IgD-negative memory B cell (primary cell): ENCODE results near the gene RARS2. TPM values are rescaled to one million over a fixed set of nuclear protein-coding genes. Genes with fewer than 3 reads are reported as not detected.
A peak's percentile ranks its signal among the peaks of the same experiment; 100 is the strongest.
"Not testable (repeated sequence)": the region's sequence is repeated elsewhere in the genome, so short reads cannot be mapped to it uniquely, and the experiment has no call there.

Source experiments
- H3K27ac Mint-ChIP-seq, 3 donors: one replicate each; pipeline ENCODE4 v1.8.0; 2020 to 2022; ENCODE audit warnings: mild to moderate bottlenecking in 3 of 3, mixed read lengths in 3 of 3, moderate library complexity in 1 of 3
- H3K27me3 Mint-ChIP-seq: one replicate; pipeline ENCODE4 v1.8.0; 2021; ENCODE audit warnings: mixed read lengths
- H3K36me3 Mint-ChIP-seq: one replicate; pipeline ENCODE4 v1.8.0; 2020; ENCODE audit warnings: mild to moderate bottlenecking, mixed read lengths
- H3K4me1 Mint-ChIP-seq, 3 donors: one replicate each; pipeline ENCODE4 v1.8.0; 2020 to 2022; ENCODE audit warnings: mixed read lengths in 3 of 3, mild to moderate bottlenecking in 1 of 3
- H3K4me3 Mint-ChIP-seq, 4 donors: one replicate each; pipeline ENCODE4 v1.8.0; 2020 to 2022; ENCODE audit warnings: mild to moderate bottlenecking in 4 of 4, mixed read lengths in 4 of 4, moderate library complexity in 3 of 4
- H3K9me3 Mint-ChIP-seq, 3 donors: one replicate each; pipeline ENCODE4 v1.8.0; 2020 to 2021; ENCODE audit warnings: mixed read lengths in 3 of 3, mild to moderate bottlenecking in 1 of 3
- polyA plus RNA-seq: library from polyadenylated mRNA; unstranded; fragments of 300-500 nt; fragmentation: Illumina TruSeq; gene quantifications from one replicate; pipeline ENCODE4 v1.2.3, GENCODE V29; 2021

RARS2 gene, protein sequence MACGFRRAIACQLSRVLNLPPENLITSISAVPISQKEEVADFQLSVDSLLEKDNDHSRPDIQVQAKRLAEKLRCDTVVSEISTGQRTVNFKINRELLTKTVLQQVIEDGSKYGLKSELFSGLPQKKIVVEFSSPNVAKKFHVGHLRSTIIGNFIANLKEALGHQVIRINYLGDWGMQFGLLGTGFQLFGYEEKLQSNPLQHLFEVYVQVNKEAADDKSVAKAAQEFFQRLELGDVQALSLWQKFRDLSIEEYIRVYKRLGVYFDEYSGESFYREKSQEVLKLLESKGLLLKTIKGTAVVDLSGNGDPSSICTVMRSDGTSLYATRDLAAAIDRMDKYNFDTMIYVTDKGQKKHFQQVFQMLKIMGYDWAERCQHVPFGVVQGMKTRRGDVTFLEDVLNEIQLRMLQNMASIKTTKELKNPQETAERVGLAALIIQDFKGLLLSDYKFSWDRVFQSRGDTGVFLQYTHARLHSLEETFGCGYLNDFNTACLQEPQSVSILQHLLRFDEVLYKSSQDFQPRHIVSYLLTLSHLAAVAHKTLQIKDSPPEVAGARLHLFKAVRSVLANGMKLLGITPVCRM
- 22.0 TPM for polyA plus RNA-seq

DNA sequence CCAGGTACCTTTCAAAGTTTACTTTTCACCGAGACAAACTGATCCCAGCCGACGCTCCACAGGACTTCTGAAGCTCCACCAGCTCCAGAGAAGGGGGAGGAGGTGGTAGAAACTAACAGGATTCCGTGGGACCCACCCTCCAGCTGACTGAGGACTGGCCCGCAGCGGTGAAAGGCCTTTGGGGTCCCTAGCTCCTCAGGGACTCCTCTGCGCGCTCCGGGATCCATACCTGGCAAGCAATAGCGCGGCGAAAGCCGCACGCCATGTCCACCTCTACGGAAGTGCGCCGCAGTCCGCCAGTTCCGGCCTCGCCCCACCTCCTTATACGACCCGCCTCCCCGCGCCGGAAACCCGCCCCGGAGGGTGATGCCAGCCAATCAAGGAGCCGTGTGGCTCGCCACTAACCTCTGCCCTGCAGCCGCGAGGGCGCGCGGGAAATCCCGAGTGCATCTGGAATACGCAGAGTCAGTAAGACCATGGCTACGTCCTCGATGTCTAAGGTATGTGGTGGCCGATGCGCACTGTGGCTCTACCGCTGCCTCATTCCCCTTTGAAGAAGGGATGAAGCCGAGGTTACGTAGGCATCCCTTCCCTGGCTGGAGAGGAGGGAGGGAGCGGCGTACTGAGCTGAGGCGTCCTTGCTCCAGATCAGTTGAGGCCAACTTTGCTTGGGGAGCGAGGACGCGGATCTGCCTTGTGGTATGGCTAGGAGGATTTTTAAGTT lies at the start of gene RARS2, which contains the start of gene ORC3:
Gene RARS2, minus strand, starts transcription at position 295 of the 724 bp plus-strand sequence. Its CDS starts 30 bp downstream, at position 265.
Gene ORC3, plus strand, starts transcription at position 443 of the 724 bp plus-strand sequence. Its CDS starts 34 bp downstream, at position 477.
- no peaks in the 10 kb centered on the region for H3K9me3 Mint-ChIP-seq
- H3K4me1 Mint-ChIP-seq = peaks cover 40 to 53% (median 41%) of the 10 kb centered on the region in 3 donors
- peaks cover 4% of the 10 kb centered on the region for H3K36me3 Mint-ChIP-seq
- peak within 1 kb of the TSS; percentile 83 to 99 (median 89) for H3K27ac Mint-ChIP-seq
- H3K27me3 Mint-ChIP-seq = no peaks in the 10 kb centered on the region
- peak within 1 kb of the TSS; percentile 89 to 99 (median 96) for H3K4me3 Mint-ChIP-seq

- peaks cover 0 to 5% (median 1%) of the 10 kb centered on the region in 3 donors for H3K4me1 Mint-ChIP-seq
- H3K36me3 Mint-ChIP-seq = peaks cover 9% of the 10 kb centered on the region
- no peaks in the 10 kb centered on the region for H3K27me3 Mint-ChIP-seq
- H3K4me3 Mint-ChIP-seq = no peak overlapping the region
- no peaks in the 10 kb centered on the region for H3K9me3 Mint-ChIP-seq
- H3K27ac Mint-ChIP-seq = no peak overlapping the region
Observed at GRCh38 chr6:87639373-87639772, 49.6 kb upstream of the RARS2 start.

DNA sequence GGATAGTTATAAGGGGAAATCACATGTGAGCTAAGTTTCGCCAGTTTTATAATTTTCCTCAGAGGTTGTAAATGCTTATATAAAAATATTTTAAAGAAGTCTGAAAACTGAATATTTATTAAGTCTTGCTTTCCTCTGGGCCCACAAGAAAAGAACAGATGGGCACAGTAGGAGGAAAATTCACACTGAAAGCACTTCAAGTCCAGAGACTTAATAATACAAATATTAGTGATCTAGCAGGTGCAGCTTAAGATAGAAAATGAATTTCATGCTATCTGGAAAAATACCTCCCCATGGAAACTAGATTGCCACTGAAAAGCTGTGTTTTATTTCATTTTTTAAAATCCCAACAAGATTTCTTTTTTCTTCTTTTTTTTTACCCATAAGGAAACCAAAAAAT lies 47.3 kb upstream of the RARS2 start:
- no peaks in the 10 kb centered on the region for H3K9me3 Mint-ChIP-seq
- H3K4me3 Mint-ChIP-seq = no peak overlapping the region
- peaks cover 0 to 5% (median 1%) of the 10 kb centered on the region in 3 donors for H3K4me1 Mint-ChIP-seq
- H3K36me3 Mint-ChIP-seq = peaks cover 9% of the 10 kb centered on the region
- H3K27ac Mint-ChIP-seq = no peak overlapping the region
- no peaks in the 10 kb centered on the region for H3K27me3 Mint-ChIP-seq

- Mint-ChIP-seq H3K27me3 (no peaks in the 10 kb centered on the region), H3K9me3 (no peaks in the 10 kb centered on the region), H3K27ac (no peak overlapping the region), H3K4me3 (no peak overlapping the region), H3K36me3 (peaks cover 9% of the 10 kb centered on the region), H3K4me1 (peaks cover 0 to 5% (median 1%) of the 10 kb centered on the region in 3 donors)
Observed at GRCh38 chr6:87636315-87636714, 46.5 kb upstream of the RARS2 start.

GRCh38 chr6:87633851-87634250 lies 44.1 kb upstream of the RARS2 start:
- Mint-ChIP-seq H3K4me1 (peaks cover 0 to 5% (median 1%) of the 10 kb centered on the region in 3 donors), H3K4me3 (no peak overlapping the region), H3K9me3 (no peaks in the 10 kb centered on the region), H3K27me3 (no peaks in the 10 kb centered on the region), H3K27ac (no peak overlapping the region), H3K36me3 (peaks cover 9% of the 10 kb centered on the region)

DNA sequence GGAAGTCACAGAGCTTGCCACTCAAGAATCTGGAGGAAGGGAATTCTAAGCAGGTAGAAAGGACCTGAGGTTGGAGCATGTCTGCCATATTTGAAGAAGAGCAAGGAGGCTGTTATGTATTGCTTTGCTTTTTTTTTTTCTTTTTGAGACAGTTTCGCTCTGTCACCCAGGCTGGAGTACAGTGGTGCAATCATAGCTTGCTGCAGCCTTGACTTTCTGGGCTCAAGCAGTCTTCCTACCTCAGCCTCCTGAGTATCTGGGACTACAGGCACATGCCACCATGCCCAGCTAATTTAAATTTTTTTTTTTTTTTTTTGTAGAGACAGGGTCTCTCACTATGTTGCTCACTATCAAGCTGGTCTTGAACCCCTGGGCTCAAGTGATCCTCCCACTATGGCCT lies 41.0 kb upstream of the RARS2 start:
- peak overlapping the region in 1 of 3 donors; percentile 71 for H3K27ac Mint-ChIP-seq
- H3K36me3 Mint-ChIP-seq = peaks cover 7% of the 10 kb centered on the region
- H3K4me3 Mint-ChIP-seq = no peak overlapping the region

GRCh38 chr6:87628881-87629280 lies 39.1 kb upstream of the RARS2 start:
- H3K36me3 Mint-ChIP-seq = peaks cover 2% of the 10 kb centered on the region
- H3K27ac Mint-ChIP-seq = no peak overlapping the region
- no peaks in the 10 kb centered on the region for H3K27me3 Mint-ChIP-seq
- no peak overlapping the region for H3K4me3 Mint-ChIP-seq
- no peaks in the 10 kb centered on the region for H3K9me3 Mint-ChIP-seq
- H3K4me1 Mint-ChIP-seq = peaks cover 0 to 5% (median 0%) of the 10 kb centered on the region in 3 donors

More for the DNA sequence above, 41.0 kb upstream of the RARS2 start:
- H3K27me3 Mint-ChIP-seq = no peaks in the 10 kb centered on the region
- no peaks in the 10 kb centered on the region for H3K9me3 Mint-ChIP-seq
- peaks cover 0 to 5% (median 0%) of the 10 kb centered on the region in 3 donors for H3K4me1 Mint-ChIP-seq

GRCh38 chr6:87628424-87628823 lies 38.6 kb upstream of the RARS2 start:
- Mint-ChIP-seq H3K4me3 (no peak overlapping the region), H3K4me1 (peaks cover 0 to 5% (median 0%) of the 10 kb centered on the region in 3 donors), H3K36me3 (peaks cover 2% of the 10 kb centered on the region), H3K27ac (no peak overlapping the region), H3K27me3 (no peaks in the 10 kb centered on the region), H3K9me3 (no peaks in the 10 kb centered on the region)

DNA sequence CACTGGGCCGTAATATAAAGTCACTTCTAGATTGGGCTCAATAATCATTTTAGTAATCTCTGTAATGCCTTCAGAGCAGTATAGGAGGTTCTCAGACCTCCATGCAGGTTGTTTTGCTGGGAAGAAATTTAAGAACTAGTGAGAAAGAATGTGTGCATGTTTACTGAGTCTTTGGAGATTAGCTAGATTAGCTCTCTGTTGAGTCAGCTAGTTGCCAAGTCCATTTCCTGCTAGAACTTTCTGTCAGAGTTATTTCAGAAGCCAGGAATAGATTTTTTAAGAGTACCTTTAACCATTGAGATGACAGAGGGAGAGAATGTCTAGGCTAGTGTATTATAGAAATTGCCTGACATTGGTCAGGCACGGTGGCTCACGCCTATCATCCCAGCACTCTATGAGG lies 33.5 kb upstream of the RARS2 start:
- H3K36me3 Mint-ChIP-seq = peaks cover 3% of the 10 kb centered on the region
- H3K4me3 Mint-ChIP-seq = no peak overlapping the region
- H3K27me3 Mint-ChIP-seq = no peaks in the 10 kb centered on the region
- H3K9me3 Mint-ChIP-seq = no peaks in the 10 kb centered on the region
- H3K4me1 Mint-ChIP-seq = peaks cover 0 to 1% (median 0%) of the 10 kb centered on the region in 3 donors
- H3K27ac Mint-ChIP-seq = no peak overlapping the region

GRCh38 chr6:87618531-87618930 lies 28.7 kb upstream of the RARS2 start:
- Mint-ChIP-seq H3K36me3 (peaks cover 9% of the 10 kb centered on the region), H3K4me3 (no peak overlapping the region), H3K9me3 (peaks cover 0 to 3% (median 0%) of the 10 kb centered on the region in 3 donors), H3K27me3 (no peaks in the 10 kb centered on the region), H3K27ac (peak overlapping the region in 1 of 3 donors; percentile 33), H3K4me1 (no peaks in the 10 kb centered on the region)

DNA sequence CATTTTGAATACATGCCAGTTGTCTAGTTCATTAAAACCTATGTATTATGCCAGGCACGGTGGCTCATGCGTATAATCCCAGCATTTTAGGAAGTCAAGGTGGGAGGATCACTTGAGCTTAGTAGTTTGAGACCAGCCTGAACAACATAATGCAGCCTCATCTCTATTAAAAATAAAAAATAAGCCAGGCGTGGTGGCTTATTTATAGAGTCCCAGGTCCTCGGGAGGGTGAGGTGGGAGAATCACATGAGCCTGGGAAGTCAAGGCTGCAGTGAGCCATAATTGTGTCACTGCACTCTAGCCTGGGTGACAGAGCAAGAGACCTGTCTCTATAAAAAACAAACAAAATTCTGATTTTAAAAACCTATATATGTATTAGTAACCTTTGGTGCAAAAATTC lies 27.6 kb upstream of the RARS2 start:
- Mint-ChIP-seq H3K36me3 (peaks cover 12% of the 10 kb centered on the region), H3K4me3 (no peak overlapping the region), H3K4me1 (no peaks in the 10 kb centered on the region), H3K9me3 (peaks cover 0 to 3% (median 0%) of the 10 kb centered on the region in 3 donors), H3K27me3 (no peaks in the 10 kb centered on the region), H3K27ac (no peak overlapping the region)

DNA sequence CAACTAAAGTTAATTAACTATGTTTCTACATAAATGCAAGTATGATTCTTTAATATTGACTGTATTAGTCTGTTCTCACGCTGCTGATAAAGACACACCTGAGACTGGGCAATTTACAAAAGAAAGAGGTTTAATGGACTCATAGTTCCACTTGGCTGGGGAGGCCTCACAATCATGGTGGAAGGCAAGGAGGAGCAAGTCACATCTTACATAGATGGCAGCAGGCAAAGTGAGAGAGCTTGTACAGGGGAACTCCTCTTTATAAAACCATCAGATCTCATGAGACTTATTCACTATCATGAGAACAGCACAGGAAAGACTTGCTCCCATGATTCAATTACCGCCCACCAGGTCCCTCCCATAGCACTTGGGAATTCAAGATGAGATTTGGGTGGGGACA lies 23.2 kb upstream of the RARS2 start:
- H3K9me3 Mint-ChIP-seq, H3K27ac Mint-ChIP-seq, H3K4me1 Mint-ChIP-seq, H3K4me3 Mint-ChIP-seq, H3K27me3 Mint-ChIP-seq: not testable (repeated sequence)
- H3K36me3 Mint-ChIP-seq = peaks cover 15% of the 10 kb centered on the region

DNA sequence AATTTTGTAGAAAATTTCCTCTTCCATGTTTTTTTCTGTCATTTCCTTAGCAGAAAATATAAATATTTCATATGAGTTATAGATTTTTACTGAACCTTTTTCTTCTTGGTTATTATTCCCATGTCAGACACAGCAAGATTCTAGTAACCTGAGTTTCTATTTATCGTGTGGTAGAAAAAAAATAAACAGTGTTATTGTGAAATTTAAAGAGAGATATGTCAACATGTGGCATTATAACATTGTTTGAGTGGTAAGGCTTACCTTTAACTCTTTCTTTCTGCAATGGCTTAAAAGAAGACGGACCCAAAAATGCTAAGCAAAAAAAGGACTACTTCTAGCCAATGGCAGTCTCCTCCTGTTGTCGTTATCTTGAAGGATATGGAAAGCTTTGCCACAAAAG lies 19.0 kb upstream of the RARS2 start:
- Mint-ChIP-seq H3K36me3 (peaks cover 17% of the 10 kb centered on the region), H3K9me3 (no peaks in the 10 kb centered on the region), H3K4me3 (no peak overlapping the region), H3K27me3 (no peaks in the 10 kb centered on the region), H3K4me1 (no peaks in the 10 kb centered on the region), H3K27ac (no peak overlapping the region)

GRCh38 chr6:87606199-87606598 lies 16.4 kb upstream of the RARS2 start:
- Mint-ChIP-seq H3K4me1 (no peaks in the 10 kb centered on the region), H3K36me3 (peaks cover 12% of the 10 kb centered on the region), H3K27ac (no peak overlapping the region), H3K9me3 (no peaks in the 10 kb centered on the region), H3K27me3 (no peaks in the 10 kb centered on the region), H3K4me3 (no peak overlapping the region)

DNA sequence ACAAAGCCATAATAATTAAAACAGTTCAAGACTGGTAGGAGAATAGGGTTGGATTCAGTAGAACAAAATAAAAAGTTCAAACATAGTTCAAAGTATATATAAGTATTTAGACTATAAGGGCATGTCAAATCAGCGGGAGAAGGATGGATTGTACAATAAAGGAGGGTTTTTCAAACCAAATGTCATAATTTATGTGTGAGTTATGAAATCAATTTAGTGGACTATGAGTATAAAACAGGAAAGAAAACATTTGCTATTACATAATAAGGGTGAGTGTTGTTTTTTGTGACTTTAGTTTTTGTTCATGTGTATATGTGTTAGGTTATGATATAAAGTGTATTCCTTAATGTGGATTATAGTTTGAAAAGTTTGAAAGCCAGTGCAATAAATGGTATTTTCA lies 10.8 kb upstream of the RARS2 start:
- Mint-ChIP-seq H3K27ac (no peak overlapping the region), H3K4me3 (no peak overlapping the region), H3K9me3 (no peaks in the 10 kb centered on the region), H3K4me1 (no peaks in the 10 kb centered on the region), H3K27me3 (no peaks in the 10 kb centered on the region), H3K36me3 (no peaks in the 10 kb centered on the region)
